D721Med (cell line): ENCODE measurements around the gene PSD.
A peak's percentile ranks its signal among the peaks of the same experiment; 100 is the strongest.

Experiments
- DNase-seq: peaks from one replicate; pipeline ENCODE4 v3.0.0; 2011; ENCODE audit warnings: low spot score; ENCODE audit not compliant: insufficient read length
- FAIRE-seq: peaks from 2 replicates; lab custom pipeline; 2011; peaks lifted over from hg19 to GRCh38; lab: Jason Lieb, UNC
- CTCF ChIP-seq: IDR thresholded peaks from 2 replicates; pipeline ENCODE4 v1.5.1; 2012; ENCODE audit warnings: mild to moderate bottlenecking, control low read depth; ENCODE audit not compliant: insufficient read depth; ENCODE audit errors: missing control alignments

Gene PSD

GRCh38 chr10:102424145-102424544 is 5.6 kb upstream of the PSD start:
- DNase-seq (no peak), FAIRE-seq (no peak)
- no peak for TF ChIP-seq CTCF

GRCh38 chr10:102423372-102423968 is 4.9 kb upstream of the PSD start:
- no peak for TF ChIP-seq CTCF
- DNase-seq: no peak
- FAIRE-seq: no peak

GRCh38 chr10:102422545-102423129 is 4.1 kb upstream of the PSD start:
- no peak for FAIRE-seq
- peak; percentile 80 for TF ChIP-seq CTCF
- DNase-seq: no peak

- DNase-seq (no peak), FAIRE-seq (no peak)
- no peak for TF ChIP-seq CTCF
Measured at GRCh38 chr10:102421757-102422512, 3.4 kb upstream of the PSD start.

GRCh38 chr10:102421507-102421756 is 2.8 kb upstream of the PSD start:
- TF ChIP-seq CTCF: no peak
- DNase-seq (no peak), FAIRE-seq (no peak)

- no peak for TF ChIP-seq CTCF
Measured at GRCh38 chr10:102420714-102421506, 2.3 kb upstream of the PSD start, which contains the start of gene FBXL15. Gene FBXL15 (plus strand): TSS chr10:102420836. CDS start chr10:102421130, 294 bp downstream.

More at GRCh38 chr10:102420714-102421506, 2.3 kb upstream of the PSD start, which contains the start of gene FBXL15:
- FAIRE-seq (no peak), DNase-seq (peak; percentile 71)
